Duodenal mucosa (tissue), 2 donors: ENCODE results near the gene ITPRIPL2.
A peak's percentile ranks its signal among the peaks of the same experiment; 100 is the strongest.

Source experiments
- H3K27ac ChIP-seq: one replicate; pipeline ENCODE4 v1.7.0; 2013; ENCODE audit warnings: low read depth, low read length
- H3K27me3 ChIP-seq, 2 donors: one replicate each; pipeline ENCODE4 v1.7.0; 2013; ENCODE audit warnings: low read length in 2 of 2, control low read depth in 1 of 2; ENCODE audit not compliant: insufficient read depth in 2 of 2, control insufficient read depth in 1 of 2
- H3K36me3 ChIP-seq, 2 donors: one replicate each; pipeline ENCODE4 v1.7.0; 2013; ENCODE audit warnings: low read length in 2 of 2, control low read depth in 1 of 2; ENCODE audit not compliant: insufficient read depth in 2 of 2, control insufficient read depth in 1 of 2
- H3K4me1 ChIP-seq, 2 donors: one replicate each; pipeline ENCODE4 v1.7.0; 2013; ENCODE audit warnings: low read length in 2 of 2, control low read depth in 1 of 2; ENCODE audit not compliant: insufficient read depth in 2 of 2, control insufficient read depth in 1 of 2
- H3K4me3 ChIP-seq, 2 donors: one replicate each; pipeline ENCODE4 v1.7.0; 2013; ENCODE audit warnings: low read length in 2 of 2, low read depth in 1 of 2
- H3K9ac ChIP-seq, 2 donors: one replicate each; pipeline ENCODE4 v1.7.0; 2013; ENCODE audit warnings: low read length in 2 of 2, low read depth in 1 of 2
- H3K9me3 ChIP-seq, 2 donors: one replicate each; pipeline ENCODE4 v1.7.0; 2013; ENCODE audit warnings: low read length in 2 of 2, control low read depth in 1 of 2; ENCODE audit not compliant: control insufficient read depth in 1 of 2

ITPRIPL2 gene

DNA sequence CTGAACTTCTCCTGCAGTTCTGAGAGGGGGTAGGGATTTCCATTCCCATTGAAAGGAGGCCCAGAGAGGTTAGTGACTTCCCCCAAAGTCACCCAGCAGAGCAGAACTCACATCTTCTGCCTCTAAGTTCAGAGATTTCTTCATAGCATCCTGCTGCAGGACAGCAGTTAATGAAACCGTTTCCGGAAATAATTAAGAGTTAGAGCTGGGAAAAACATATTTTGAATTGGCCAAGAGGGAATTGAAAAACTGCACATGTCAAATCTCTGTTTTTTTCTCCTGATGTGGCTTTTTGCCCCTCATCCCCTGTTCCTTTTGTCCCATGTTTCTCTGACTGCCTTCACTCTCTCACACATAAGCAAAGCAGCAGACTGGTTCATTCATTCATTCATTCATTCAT lies 26.6 kb downstream of the ITPRIPL2 start:
- Histone ChIP-seq H3K4me1 (peaks cover 19 to 29% of the 10 kb centered on the region in 2 donors), H3K4me3 (no peak overlapping the region)

GRCh38 chr16:19142939-19143598 lies 29.3 kb downstream of the ITPRIPL2 start:
- H3K36me3 ChIP-seq: no peaks in the 10 kb centered on the region
- no peak overlapping the region for H3K9ac ChIP-seq
- H3K27ac ChIP-seq: no peak overlapping the region

More for the DNA sequence above, 26.6 kb downstream of the ITPRIPL2 start:
- H3K27ac ChIP-seq: no peak overlapping the region
- no peak overlapping the region for H3K9ac ChIP-seq
- no peaks in the 10 kb centered on the region for H3K27me3 ChIP-seq
- no peaks in the 10 kb centered on the region for H3K36me3 ChIP-seq
- H3K9me3 ChIP-seq: no peaks in the 10 kb centered on the region

GRCh38 chr16:19143599-19143956 lies 29.8 kb downstream of the ITPRIPL2 start:
- no peaks in the 10 kb centered on the region for H3K27me3 ChIP-seq
- no peak overlapping the region for H3K9ac ChIP-seq
- peaks cover 0 to 3% of the 10 kb centered on the region in 2 donors for H3K9me3 ChIP-seq
- H3K4me1 ChIP-seq: peaks cover 0 to 7% of the 10 kb centered on the region in 2 donors
- no peak overlapping the region for H3K27ac ChIP-seq
- H3K4me3 ChIP-seq: no peak overlapping the region
- no peaks in the 10 kb centered on the region for H3K36me3 ChIP-seq

More at GRCh38 chr16:19142939-19143598, 29.3 kb downstream of the ITPRIPL2 start:
- Histone ChIP-seq H3K9me3 (peaks cover 0 to 3% of the 10 kb centered on the region in 2 donors), H3K4me1 (peaks cover 0 to 7% of the 10 kb centered on the region in 2 donors), H3K27me3 (no peaks in the 10 kb centered on the region), H3K4me3 (no peak overlapping the region)

DNA sequence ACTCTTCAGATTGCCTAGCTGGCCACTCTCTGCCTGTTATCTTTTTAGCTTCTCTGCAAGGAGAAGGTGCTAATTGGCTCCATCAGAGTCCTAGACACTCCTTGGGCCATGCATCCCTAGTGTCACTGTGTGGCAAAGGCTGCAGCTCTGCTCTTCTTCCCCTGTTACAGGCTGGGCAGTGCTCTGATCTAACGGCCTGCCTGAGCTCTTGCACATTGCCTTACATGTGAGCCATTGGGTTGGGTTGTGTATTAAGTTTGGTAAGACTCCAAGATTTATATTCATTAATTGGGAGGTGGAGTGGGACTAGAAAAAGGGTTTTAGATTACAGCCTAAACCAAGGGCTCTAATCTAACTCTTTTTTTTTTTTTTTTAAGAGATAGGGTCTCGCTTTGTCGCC lies 31.2 kb downstream of the ITPRIPL2 start:
- no peak overlapping the region for H3K9ac ChIP-seq
- H3K36me3 ChIP-seq: no peaks in the 10 kb centered on the region
- H3K9me3 ChIP-seq: peaks cover 0 to 3% of the 10 kb centered on the region in 2 donors

GRCh38 chr16:19147126-19147525 lies 33.4 kb downstream of the ITPRIPL2 start:
- H3K9ac ChIP-seq: no peak overlapping the region
- H3K36me3 ChIP-seq: no peaks in the 10 kb centered on the region
- H3K4me1 ChIP-seq: no peaks in the 10 kb centered on the region
- no peak overlapping the region for H3K4me3 ChIP-seq
- no peak overlapping the region for H3K27ac ChIP-seq
- peaks cover 0 to 3% of the 10 kb centered on the region in 2 donors for H3K9me3 ChIP-seq
- no peaks in the 10 kb centered on the region for H3K27me3 ChIP-seq

More for the DNA sequence above, 31.2 kb downstream of the ITPRIPL2 start:
- no peaks in the 10 kb centered on the region for H3K27me3 ChIP-seq
- H3K27ac ChIP-seq: no peak overlapping the region
- H3K4me3 ChIP-seq: no peak overlapping the region
- H3K4me1 ChIP-seq: no peaks in the 10 kb centered on the region

DNA sequence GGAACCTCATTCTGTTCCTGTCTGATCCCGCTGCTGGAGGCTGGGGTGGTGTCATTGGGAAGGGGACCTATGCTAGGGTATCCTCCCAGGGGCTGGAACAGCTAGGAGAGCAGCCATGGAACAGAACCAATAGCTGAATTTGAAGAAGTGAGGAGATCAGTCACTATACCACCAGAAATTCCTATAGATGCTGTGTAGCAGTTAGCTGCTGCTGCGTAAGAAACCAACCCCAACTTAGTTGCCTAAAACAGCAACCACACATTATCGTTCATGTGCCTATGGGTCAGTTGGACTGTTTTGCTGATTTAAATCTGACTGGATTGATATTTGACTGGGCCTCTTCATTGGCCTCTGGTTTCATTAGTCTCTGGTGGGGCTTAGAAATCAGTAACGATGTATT lies 33.9 kb downstream of the ITPRIPL2 start:
- no peaks in the 10 kb centered on the region for H3K4me1 ChIP-seq
- H3K9me3 ChIP-seq: peaks cover 0 to 3% of the 10 kb centered on the region in 2 donors
- no peak overlapping the region for H3K4me3 ChIP-seq
- H3K27me3 ChIP-seq: no peaks in the 10 kb centered on the region
- H3K27ac ChIP-seq: no peak overlapping the region
- H3K9ac ChIP-seq: no peak overlapping the region
- no peaks in the 10 kb centered on the region for H3K36me3 ChIP-seq

GRCh38 chr16:19148189-19148588 lies 34.4 kb downstream of the ITPRIPL2 start:
- Histone ChIP-seq H3K36me3 (no peaks in the 10 kb centered on the region), H3K27me3 (no peaks in the 10 kb centered on the region), H3K4me3 (no peak overlapping the region), H3K27ac (no peak overlapping the region), H3K9ac (no peak overlapping the region), H3K4me1 (no peaks in the 10 kb centered on the region), H3K9me3 (peaks cover 0 to 3% of the 10 kb centered on the region in 2 donors)

GRCh38 chr16:19151310-19151709 lies 37.5 kb downstream of the ITPRIPL2 start:
- Histone ChIP-seq H3K4me3 (no peak overlapping the region), H3K9ac (no peak overlapping the region), H3K36me3 (no peaks in the 10 kb centered on the region), H3K9me3 (peaks cover 3 to 4% of the 10 kb centered on the region in 2 donors), H3K4me1 (no peaks in the 10 kb centered on the region), H3K27ac (no peak overlapping the region), H3K27me3 (no peaks in the 10 kb centered on the region)

GRCh38 chr16:19152042-19152441 lies 38.3 kb downstream of the ITPRIPL2 start:
- Histone ChIP-seq H3K9me3 (peaks cover 3 to 4% of the 10 kb centered on the region in 2 donors), H3K9ac (no peak overlapping the region), H3K4me3 (no peak overlapping the region), H3K27ac (no peak overlapping the region), H3K27me3 (no peaks in the 10 kb centered on the region), H3K36me3 (no peaks in the 10 kb centered on the region), H3K4me1 (no peaks in the 10 kb centered on the region)

DNA sequence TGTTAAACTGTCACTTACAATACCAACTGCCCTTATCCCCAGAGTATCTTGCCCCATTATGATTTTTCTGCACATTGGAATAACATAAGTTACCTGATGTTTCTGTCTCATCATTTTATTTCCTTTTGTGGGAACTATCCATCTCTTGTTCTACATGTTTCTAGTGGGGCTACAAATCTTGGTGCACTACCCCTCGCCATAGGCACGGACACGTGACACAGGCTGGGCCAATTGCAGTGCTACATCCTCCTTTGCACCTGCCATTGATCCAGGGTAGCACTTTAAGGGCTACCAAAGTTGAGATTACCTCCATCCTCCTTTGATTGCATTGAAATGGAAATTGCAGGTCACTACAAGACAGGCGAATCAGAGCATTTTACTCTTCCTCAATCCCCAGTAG lies 40.1 kb downstream of the ITPRIPL2 start:
- H3K27me3 ChIP-seq: no peaks in the 10 kb centered on the region
- H3K27ac ChIP-seq: no peak overlapping the region
- no peak overlapping the region for H3K9ac ChIP-seq
- H3K9me3 ChIP-seq: peaks cover 0 to 4% of the 10 kb centered on the region in 2 donors
- H3K36me3 ChIP-seq: no peaks in the 10 kb centered on the region
- H3K4me3 ChIP-seq: peak overlapping the region in 1 of 2 donors; percentile 28
- H3K4me1 ChIP-seq: no peaks in the 10 kb centered on the region
